HCT116 (cell line): ENCODE data around the gene PDCD2L. TPM values are rescaled to one million over a fixed set of nuclear protein-coding genes. Genes with fewer than 3 reads are reported as not detected.
A peak's percentile ranks its signal among the peaks of the same experiment; 100 is the strongest.

Experiments
- ATAC-seq: fragments of 200-7000 bp; cut with Tn5 transposase; 2 replicates; pipeline ENCODE4 v1.9.1; 2020; ENCODE audit warnings: mild to moderate bottlenecking, moderate library complexity
- Bru-seq: library from RNA; stranded (reverse); fragments of 400-500 nt; gene quantifications from one replicate; lab custom pipeline; 2021; lab: Mats Ljungman, UMichigan
- BruChase-seq, 2 experiments: library from RNA; stranded (reverse); fragments of 400-500 nt; gene quantifications; one replicate each; lab custom pipeline; 2021; lab: Mats Ljungman, UMichigan
- BruUV-seq: library from RNA; stranded (reverse); fragments of 400-500 nt; replicated peaks from 2 replicates; lab custom pipeline; 2021; lab: Mats Ljungman, UMichigan
- CTCF ChIA-PET: fragments of 300-600 bp; sonication (Branson Sonifier 250); formaldehyde crosslinking; loops from one replicate; lab custom pipeline; 2021; ENCODE audit warnings: antibody characterized with exemption; lab: Charles Lee
- POLR2A ChIA-PET: fragments of 300-600, 350-600 bp; sonication (Branson Sonifier 250); formaldehyde crosslinking; loops from one replicate; lab custom pipeline; 2021; ENCODE audit warnings: antibody characterized with exemption; lab: Charles Lee
- RAD21 ChIA-PET, 2 experiments: fragments of 300-600 bp; sonication (Branson Sonifier 250); formaldehyde crosslinking; loops; one replicate each; lab custom pipeline; 2023; ENCODE audit warnings: low total read pairs in 2 of 2; ENCODE audit not compliant: uncharacterized antibody in 2 of 2, unreplicated experiment in 2 of 2, low non-redundant PET in 1 of 2; lab: Charles Lee
- DNase-seq: peaks from one replicate; pipeline ENCODE4 v3.0.0-alpha.2; 2010; ENCODE audit warnings: low read depth, low spot score
- H2AFZ ChIP-seq: fragments of 200-600 bp; shearing (Covaris generic), sonication (generic); 2 replicates; pipeline ENCODE4 v1.6.1; 2017; ENCODE audit warnings: low read depth, mixed run types, mixed read lengths, antibody characterized with exemption, low read length; ENCODE audit not compliant: poor library complexity, severe bottlenecking
- H3K27ac ChIP-seq: 2 replicates; pipeline ENCODE4 v1.5.1; 2012; ENCODE audit warnings: low read depth, low read length
- H3K27me3 ChIP-seq: fragments of 200-600 bp; sonication (generic); 2 replicates; pipeline ENCODE4 v1.6.1; 2016; ENCODE audit warnings: mixed run types, low read length, mixed read lengths; ENCODE audit not compliant: insufficient read depth
- H3K36me3 ChIP-seq, 2 experiments: fragments of 200-500 bp in 1 of 2; fragments of 200-600 bp in 1 of 2; sonication (Bioruptor generic) in 1 of 2; sonication (generic) in 1 of 2; 2 replicates each; pipeline versions ENCODE4 v1.5.1 to v1.6.1; 2014 to 2016; ENCODE audit warnings: low read length in 2 of 2, inconsistent platforms in 1 of 2, mixed read lengths in 1 of 2, mixed run types in 1 of 2; ENCODE audit not compliant: insufficient read depth in 2 of 2, control insufficient read depth in 1 of 2
- H3K4me1 ChIP-seq, 2 experiments: fragments of 200-600 bp in 1 of 2; sonication (generic) in 1 of 2; 2 replicates each; pipeline versions ENCODE4 v1.5.1 to v1.6.1; 2012 to 2017; ENCODE audit warnings: low read length in 2 of 2, inconsistent platforms in 1 of 2, mild to moderate bottlenecking in 1 of 2, mixed read lengths in 1 of 2, mixed run types in 1 of 2, moderate library complexity in 1 of 2; ENCODE audit not compliant: insufficient read depth in 2 of 2, control insufficient read depth in 1 of 2
- H3K4me2 ChIP-seq: fragments of 200-600 bp; sonication (generic); 2 replicates; pipeline ENCODE4 v1.6.1; 2017; ENCODE audit warnings: mixed run types, low read length, mixed read lengths
- H3K4me3 ChIP-seq, 2 experiments: fragments of 200-600 bp in 1 of 2; sonication (generic) in 1 of 2; replicated peaks in 1 of 2; 2 replicates each; pipeline ENCODE4 v1.5.1; 2011 to 2016; ENCODE audit warnings: low read length in 2 of 2, control low read depth in 1 of 2, low read depth in 1 of 2, mild to moderate bottlenecking in 1 of 2, mixed read lengths in 1 of 2, mixed run types in 1 of 2
- H3K79me2 ChIP-seq: fragments of 200-600 bp; sonication (generic); 2 replicates; pipeline ENCODE4 v1.6.1; 2017; ENCODE audit warnings: mild to moderate bottlenecking, mixed run types, low read length, moderate library complexity, mixed read lengths; ENCODE audit not compliant: insufficient read depth
- H3K9ac ChIP-seq: fragments of 200-600 bp; sonication (generic); 2 replicates; pipeline ENCODE4 v1.6.1; 2016; ENCODE audit warnings: low read length, mixed read lengths
- H3K9me2 ChIP-seq: fragments of 200-600 bp; sonication (generic), shearing (Covaris generic); 2 replicates; pipeline ENCODE4 v1.6.1; 2017; ENCODE audit warnings: mixed run types, mild to moderate bottlenecking, moderate library complexity; ENCODE audit not compliant: insufficient read depth
- H3K9me3 ChIP-seq, 2 experiments: fragments of 200-500 bp in 1 of 2; fragments of 200-600 bp in 1 of 2; sonication (Bioruptor generic) in 1 of 2; sonication (generic) in 1 of 2; 2 replicates each; pipeline ENCODE4 v1.6.1; 2014 to 2017; ENCODE audit warnings: low read length in 2 of 2, mixed read lengths in 2 of 2, inconsistent platforms in 1 of 2, low read depth in 1 of 2, mild to moderate bottlenecking in 1 of 2, mixed run types in 1 of 2, moderate library complexity in 1 of 2; ENCODE audit not compliant: control insufficient read depth in 1 of 2, insufficient read depth in 1 of 2
- H4K20me1 ChIP-seq: fragments of 200-600 bp; sonication (generic), shearing (Covaris generic); 2 replicates; pipeline ENCODE4 v1.6.1; 2017; ENCODE audit warnings: mixed run types, mild to moderate bottlenecking, moderate library complexity; ENCODE audit not compliant: insufficient read depth
- CTCF ChIP-seq, 3 experiments: fragments of 200-600 bp in 1 of 3; sonication (generic) in 1 of 3; IDR thresholded peaks in 2 of 3; conservative IDR thresholded peaks in 1 of 3; 2 replicates each; pipeline ENCODE4 v1.5.1; 2012 to 2017; ENCODE audit warnings: low read depth in 2 of 3, low read length in 2 of 3, antibody characterized with exemption in 1 of 3, borderline replicate concordance in 1 of 3, control low read depth in 1 of 3, mild to moderate bottlenecking in 1 of 3, mixed read lengths in 1 of 3, mixed run types in 1 of 3, moderate library complexity in 1 of 3; ENCODE audit not compliant: insufficient read depth in 1 of 3
- EGR1 ChIP-seq: IDR thresholded peaks from 2 replicates; pipeline ENCODE4 v1.6.1; 2012; ENCODE audit warnings: low read depth
- POLR2A ChIP-seq: IDR thresholded peaks from 2 replicates; pipeline ENCODE4 v1.7.0; 2011; ENCODE audit warnings: borderline replicate concordance; ENCODE audit not compliant: insufficient read depth, insufficient read length; ENCODE audit errors: extremely low read depth
- POLR2AphosphoS5 ChIP-seq: IDR thresholded peaks from 2 replicates; pipeline ENCODE4 v1.6.1; 2011; ENCODE audit warnings: mild to moderate bottlenecking, low read depth, low read length, moderate library complexity
- SIN3A ChIP-seq: IDR thresholded peaks from 2 replicates; pipeline ENCODE4 v1.6.1; 2012; ENCODE audit warnings: low read depth
- SP1 ChIP-seq: IDR thresholded peaks from 2 replicates; pipeline ENCODE4 v1.6.1; 2012; ENCODE audit warnings: low read depth
- TCF7L2 ChIP-seq: IDR thresholded peaks from 2 replicates; pipeline ENCODE4 v1.7.0; 2011; ENCODE audit warnings: borderline replicate concordance, inconsistent platforms; ENCODE audit not compliant: insufficient read depth, insufficient read length; ENCODE audit errors: extremely low read depth
- YY1 ChIP-seq: IDR thresholded peaks from 2 replicates; pipeline ENCODE4 v1.6.1; 2011; ENCODE audit warnings: low read length, low read depth, moderate library complexity, mild to moderate bottlenecking; ENCODE audit not compliant: insufficient replicate concordance; ENCODE audit errors: extremely low read depth
- ZFX ChIP-seq: fragments of 450-650 bp; IDR thresholded peaks from 2 replicates; pipeline ENCODE4 v1.6.1; 2017
- intact Hi-C: fragments of 100-400 bp; cut with micrococcal nuclease; formaldehyde crosslinking; loops from 2 replicates; pipeline ENCODE4 v1.10.0; 2022
- long read RNA-seq: library from polyadenylated mRNA; unstranded; transcript quantifications from one replicate; pipeline ENCODE4 v2.0.0, GENCODE V29; 2021; ENCODE audit not compliant: unreplicated experiment
- polyA plus RNA-seq: library from polyadenylated mRNA; unstranded; fragments of >200 nt; gene quantifications from 2 replicates; pipeline ENCODE4 v1.2.1, GENCODE V29; 2012; ENCODE audit warnings: missing spikeins
- total RNA-seq: library from RNA; stranded (reverse); gene quantifications from one replicate; pipeline ENCODE4 v1.2.1, GENCODE V29; 2021; ENCODE audit not compliant: unreplicated experiment
- TF ChIP-seq, protein P1 (sequence below): IDR thresholded peaks from 2 replicates; pipeline ENCODE4 v1.6.1; 2012

PDCD2L gene, protein sequence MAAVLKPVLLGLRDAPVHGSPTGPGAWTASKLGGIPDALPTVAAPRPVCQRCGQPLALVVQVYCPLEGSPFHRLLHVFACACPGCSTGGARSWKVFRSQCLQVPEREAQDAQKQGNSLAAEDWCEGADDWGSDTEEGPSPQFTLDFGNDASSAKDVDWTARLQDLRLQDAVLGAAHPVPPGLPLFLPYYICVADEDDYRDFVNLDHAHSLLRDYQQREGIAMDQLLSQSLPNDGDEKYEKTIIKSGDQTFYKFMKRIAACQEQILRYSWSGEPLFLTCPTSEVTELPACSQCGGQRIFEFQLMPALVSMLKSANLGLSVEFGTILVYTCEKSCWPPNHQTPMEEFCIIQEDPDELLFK
- total RNA-seq (30.0 TPM), Bru-seq, nascent RNA (percentile 69 among the genes with signal in this experiment), BruChase-seq, experiment 1, labeled RNA remaining after a 6-hour chase (percentile 57 among the genes with signal in this experiment), BruChase-seq, experiment 2, labeled RNA remaining after a 2-hour chase (percentile 64 among the genes with signal in this experiment)
- polyA plus RNA-seq: 22.5 and 22.7 TPM in 2 replicates
- long read RNA-seq, transcript PDCD2L-201 (7 exons, 1,171 nt): major isoform, 13 of 18 reads
- long read RNA-seq, partial matches to known transcripts: 1 of 18 reads
- long read RNA-seq, other reads (novel, unspliced or antisense): 3 of 18 reads

- no peaks in the 10 kb centered on the region for H3K9me2 ChIP-seq
- H3K4me2 ChIP-seq: peak within 1 kb of the TSS; percentile 84
- ChIA-PET POLR2A (no interaction called here), CTCF (no interaction called here), RAD21 (no interaction called here)
- TF ChIP-seq EGR1 (peak; percentile 83), POLR2AphosphoS5 (peak; percentile 77), CTCF (IDR thresholded peaks at IDR 0.05 in 2 of 3, conservative IDR thresholded peaks at IDR 0.05 in 1 of 3; ENCODE audit: borderline replicate concordance in 1 of 3, insufficient read depth in 1 of 3, low read depth in 2 of 3, low read length in 2 of 3) (no peak), ZFX (peak; percentile 66; the same call in 1 of the 2 replicates), TCF7L2 (no peak), SIN3A (peak; percentile 64; the same call in 1 of the 2 replicates), POLR2A (peak; percentile 78), SP1 (peak; percentile 12; the same call in 1 of the 2 replicates), YY1 (peak; percentile 91)
- TF ChIP-seq, protein P1, sequence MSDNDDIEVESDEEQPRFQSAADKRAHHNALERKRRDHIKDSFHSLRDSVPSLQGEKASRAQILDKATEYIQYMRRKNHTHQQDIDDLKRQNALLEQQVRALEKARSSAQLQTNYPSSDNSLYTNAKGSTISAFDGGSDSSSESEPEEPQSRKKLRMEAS: peak; percentile 78
- TSS peak; percentile 65 for BruUV-seq
- no peaks in the 10 kb centered on the region for H4K20me1 ChIP-seq
- no peaks in the 10 kb centered on the region for H3K9me3 ChIP-seq
- H3K9ac ChIP-seq: peak within 1 kb of the TSS; percentile 97
- intact Hi-C loops: no loop called here
- H3K79me2 ChIP-seq: peaks cover 50% of the 10 kb centered on the region
- peak within 1 kb of the TSS; percentile 30 for H2AFZ ChIP-seq
- ATAC-seq: peak; percentile 94
- peak within 1 kb of the TSS; percentile 83 for H3K27ac ChIP-seq
- H3K4me3 ChIP-seq: peak within 1 kb of the TSS; percentile 96 to 97
- H3K27me3 ChIP-seq: no peaks in the 10 kb centered on the region
- peaks cover 5 to 14% of the 10 kb centered on the region in 2 experiments; a peak in 3 of 4 replicates for H3K4me1 ChIP-seq
- peaks cover 14 to 21% of the 10 kb centered on the region in 2 experiments for H3K36me3 ChIP-seq
- peak; percentile 88 for DNase-seq
Measured at GRCh38 chr19:34404109-34404909, at the start of gene PDCD2L. TSS of gene PDCD2L (plus strand) at chr19:34404399. CDS start at chr19:34404431, 32 bp downstream.
